ENCODE data around the gene TEAD4. TPM values are rescaled to one million over a fixed set of nuclear protein-coding genes. Genes with fewer than 3 reads are reported as not detected.
A peak's percentile ranks its signal among the peaks of the same experiment; 100 is the strongest.

The TEAD4 gene
- total RNA-seq, 1 experiment from 2014 or later = 27.3 TPM

- DNase-seq (ENCODE audit: low read depth) = peak; percentile 75
Observed at GRCh38 chr12:2960390-2960956, 1.3 kb downstream of the TEAD4 start.

GRCh38 chr12:2960996-2961616, 1.9 kb downstream of the TEAD4 start:
- peak; percentile 14 for DNase-seq (ENCODE audit: low read depth)

- no peak for DNase-seq (ENCODE audit: low read depth)
Observed at GRCh38 chr12:2961705-2962104, 2.5 kb downstream of the TEAD4 start.

- no peak for DNase-seq (ENCODE audit: low read depth)
Observed at GRCh38 chr12:2963154-2963759, 4.1 kb downstream of the TEAD4 start.

GRCh38 chr12:2963760-2964292, 4.6 kb downstream of the TEAD4 start:
- peak; percentile 86 for DNase-seq (ENCODE audit: low read depth)

- DNase-seq (ENCODE audit: low read depth) = no peak
Observed at GRCh38 chr12:2967651-2968050, 8.5 kb downstream of the TEAD4 start.

GRCh38 chr12:2970744-2971143, 11.5 kb downstream of the TEAD4 start:
- no peak for DNase-seq (ENCODE audit: low read depth)

GRCh38 chr12:2973566-2973965, 14.4 kb downstream of the TEAD4 start:
- no peak for DNase-seq (ENCODE audit: low read depth)

GRCh38 chr12:2974560-2974971, 15.4 kb downstream of the TEAD4 start:
- no peak for DNase-seq (ENCODE audit: low read depth)

- no peak for DNase-seq (ENCODE audit: low read depth)
Observed at GRCh38 chr12:2976581-2976996, 17.4 kb downstream of the TEAD4 start.

- no peak for DNase-seq (ENCODE audit: low read depth)
Observed at GRCh38 chr12:2977776-2978175, 18.6 kb downstream of the TEAD4 start.

- DNase-seq (ENCODE audit: low read depth) = no peak
Observed at GRCh38 chr12:2979806-2980205, 20.6 kb downstream of the TEAD4 start.

GRCh38 chr12:2980630-2981029, 21.4 kb downstream of the TEAD4 start:
- DNase-seq (ENCODE audit: low read depth) = peak; percentile 35

- no peak for DNase-seq (ENCODE audit: low read depth)
Observed at GRCh38 chr12:2982361-2982760, 23.2 kb downstream of the TEAD4 start.

- no peak for DNase-seq (ENCODE audit: low read depth)
Observed at GRCh38 chr12:2984249-2984648, 25.1 kb downstream of the TEAD4 start.

GRCh38 chr12:2984698-2985097, 25.5 kb downstream of the TEAD4 start:
- DNase-seq (ENCODE audit: low read depth) = no peak

GRCh38 chr12:2986876-2987275, 27.7 kb downstream of the TEAD4 start:
- no peak for DNase-seq (ENCODE audit: low read depth)

- DNase-seq (ENCODE audit: low read depth) = no peak
Observed at GRCh38 chr12:2988494-2988893, 29.3 kb downstream of the TEAD4 start.

GRCh38 chr12:2992724-2993123, 33.5 kb downstream of the TEAD4 start:
- no peak for DNase-seq (ENCODE audit: low read depth)

GRCh38 chr12:2997989-2998670, 38.9 kb downstream of the TEAD4 start:
- no peak for DNase-seq (ENCODE audit: low read depth)

- DNase-seq (ENCODE audit: low read depth) = peak; percentile 85
Observed at GRCh38 chr12:2998789-2999264, 39.6 kb downstream of the TEAD4 start.

- no peak for DNase-seq (ENCODE audit: low read depth)
Observed at GRCh38 chr12:2999265-2999841, 40.2 kb downstream of the TEAD4 start.

All from Daoy (cell line).